HuH-7 (cell line): Measurements from ENCODE around the gene DPP10.

Source experiments
- DNase-seq: peaks from one replicate; pipeline ENCODE4 v3.0.0; 2011; ENCODE audit warnings: low spot score

Gene DPP10

GRCh38 chr2:115285416-115285815 is 843.0 kb downstream of the DPP10 start:
- DNase-seq = no peak

DNA sequence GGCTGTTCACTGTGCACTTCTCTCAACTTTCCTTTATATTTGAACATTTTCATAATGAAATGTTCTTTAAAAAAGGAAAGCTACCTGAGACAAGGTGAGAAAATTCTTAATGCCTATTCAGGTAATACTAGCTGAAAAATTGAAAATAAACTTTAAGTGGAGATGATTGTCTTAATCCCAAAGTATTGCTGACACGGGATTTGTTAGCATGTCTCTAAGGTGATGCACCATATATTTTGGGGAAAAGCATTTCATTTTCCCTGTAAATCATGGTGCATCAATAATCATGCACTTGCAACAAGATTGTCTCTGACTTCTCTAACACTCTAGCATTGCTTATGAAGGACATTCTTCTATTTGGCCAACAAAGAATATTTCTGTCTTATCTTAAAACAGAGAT is 848.0 kb downstream of the DPP10 start:
- DNase-seq = no peak

DNA sequence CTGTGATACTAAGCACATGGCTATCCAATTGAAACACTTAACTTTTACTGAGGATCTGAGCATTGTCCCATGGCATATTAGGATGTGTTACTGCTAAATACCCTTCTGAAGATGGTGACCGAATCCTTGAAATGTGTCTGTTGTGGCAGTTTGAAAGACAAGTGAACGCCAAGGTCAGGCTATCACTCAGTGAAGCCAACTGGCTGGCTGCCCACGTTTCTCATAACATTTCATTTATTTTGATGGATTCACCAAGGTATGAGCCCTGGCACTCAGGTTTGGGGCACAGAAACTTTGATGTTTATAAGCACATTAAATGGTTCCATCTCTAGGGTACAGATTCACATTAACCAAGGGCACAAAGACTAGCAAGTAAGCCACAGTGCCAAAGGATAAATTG is 850.3 kb downstream of the DPP10 start:
- DNase-seq = no peak

- DNase-seq = no peak
These were observed 852.6 kb downstream of the DPP10 start for GRCh38 chr2:115294999-115295398.

GRCh38 chr2:115297056-115297455 is 854.6 kb downstream of the DPP10 start:
- no peak for DNase-seq

DNA sequence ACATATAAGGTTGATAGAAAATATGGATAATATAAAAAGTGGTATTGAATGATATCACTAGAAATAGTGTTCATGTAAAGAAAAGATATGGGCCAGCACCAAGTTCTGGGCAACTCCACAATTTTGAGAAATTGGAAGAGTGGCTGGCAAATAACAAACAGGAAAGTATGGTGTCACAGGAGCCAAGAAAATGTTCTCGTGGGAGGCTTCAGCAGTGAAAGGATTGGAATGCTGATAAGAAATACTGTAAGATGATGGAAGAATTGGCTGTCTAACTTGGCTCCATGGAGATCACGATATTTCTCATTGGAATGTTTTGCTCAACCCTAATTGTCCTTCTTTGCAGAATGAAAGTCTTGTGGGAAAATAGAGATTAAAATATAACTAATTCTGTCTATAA is 856.8 kb downstream of the DPP10 start:
- DNase-seq = no peak

DNA sequence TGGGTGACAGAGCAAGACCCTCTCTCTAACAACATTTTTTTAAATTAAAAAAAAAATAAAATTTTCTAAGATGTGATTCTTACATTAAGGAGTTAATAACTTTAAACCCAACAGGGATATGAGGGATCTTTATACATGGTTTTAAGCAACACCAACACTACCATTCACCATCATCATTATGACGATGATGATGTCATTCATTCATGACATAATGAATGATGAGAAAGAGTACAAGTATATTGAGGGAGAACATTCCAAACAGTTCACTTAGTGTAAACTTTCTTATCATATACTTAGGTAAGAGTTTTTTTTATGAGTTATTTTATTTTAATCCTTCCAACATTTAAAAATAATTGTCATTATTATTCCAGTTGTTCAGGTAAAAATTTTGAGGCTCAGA is 863.3 kb downstream of the DPP10 start:
- no peak for DNase-seq

GRCh38 chr2:115314119-115314518 is 871.7 kb downstream of the DPP10 start:
- no peak for DNase-seq

GRCh38 chr2:115327061-115327460 is 884.6 kb downstream of the DPP10 start:
- no peak for DNase-seq

DNA sequence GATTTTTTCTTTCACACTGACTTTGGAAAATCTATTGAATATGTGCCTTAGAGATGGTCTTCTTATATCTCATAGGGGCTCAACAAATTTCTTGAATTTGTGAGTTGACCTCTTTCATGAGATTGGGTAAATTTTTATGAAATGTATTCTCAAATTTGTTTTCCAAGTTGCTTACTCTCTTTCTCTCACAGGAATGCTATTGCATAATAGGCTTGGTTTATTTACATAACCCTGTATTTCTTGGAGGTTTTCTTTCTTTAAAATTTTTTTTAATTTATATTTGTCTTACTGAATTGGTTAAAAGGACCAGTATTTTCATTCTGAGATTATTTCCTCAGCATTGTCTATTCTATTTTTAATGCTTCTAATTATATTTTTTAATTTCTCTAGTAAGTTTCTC is 917.1 kb downstream of the DPP10 start:
- DNase-seq = no peak

DNA sequence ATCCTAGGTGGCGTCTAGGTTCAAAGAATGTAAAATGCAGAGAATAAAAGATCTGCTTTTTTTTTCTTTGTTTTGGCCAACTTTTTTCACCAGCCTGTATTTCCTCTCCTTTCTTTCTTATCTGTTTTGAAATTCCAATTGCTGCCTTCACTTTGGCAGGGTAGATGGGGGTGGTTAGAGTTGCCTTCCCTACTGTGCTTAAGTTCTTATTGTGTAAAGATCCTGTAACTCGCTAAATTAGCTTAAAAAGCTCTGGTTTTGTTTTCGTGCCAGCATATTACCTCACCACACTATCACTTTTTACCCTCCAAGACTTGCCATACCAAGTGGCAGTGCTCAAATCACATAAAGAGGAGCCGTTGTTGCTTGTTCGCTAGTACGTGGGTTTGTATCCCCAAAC is 921.7 kb downstream of the DPP10 start:
- DNase-seq = no peak

DNA sequence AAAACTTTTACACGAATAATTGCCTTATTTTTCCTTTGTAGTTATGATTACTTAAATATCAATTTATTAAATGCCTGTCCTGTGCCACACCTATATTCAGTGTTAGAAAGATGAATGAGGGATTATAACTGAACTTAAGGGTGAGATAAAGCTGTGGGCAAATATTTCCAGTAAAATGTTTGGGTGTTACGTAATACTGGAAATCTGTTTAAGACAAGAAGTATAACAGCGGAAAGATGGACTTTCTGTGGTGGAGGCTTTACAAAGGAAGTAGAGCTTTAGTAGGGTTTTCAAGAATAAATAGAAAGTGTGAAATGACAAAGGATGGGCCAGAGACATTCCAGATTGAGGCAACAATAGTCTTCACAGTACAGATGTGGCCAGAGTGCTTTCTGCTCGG is 927.0 kb downstream of the DPP10 start:
- DNase-seq = no peak

DNA sequence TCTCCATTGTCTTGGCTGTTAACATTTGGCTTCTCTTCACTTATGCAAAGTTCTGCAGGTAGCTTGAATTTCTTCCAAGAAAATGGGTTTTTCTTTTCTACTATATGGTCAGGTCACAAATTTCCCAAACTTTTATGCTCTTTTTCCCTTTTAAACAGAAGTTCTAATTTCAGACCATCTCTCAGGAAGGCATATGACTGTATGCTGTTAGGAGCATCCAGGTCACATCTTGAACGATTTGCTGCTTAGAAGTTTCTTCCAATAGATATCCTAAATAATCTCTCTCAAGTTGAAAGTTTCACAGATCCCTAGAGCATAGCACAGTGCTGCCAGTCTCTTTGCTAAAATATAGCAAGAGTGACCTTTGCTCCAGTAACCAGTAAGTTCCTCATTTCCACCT is 932.5 kb downstream of the DPP10 start:
- no peak for DNase-seq

DNA sequence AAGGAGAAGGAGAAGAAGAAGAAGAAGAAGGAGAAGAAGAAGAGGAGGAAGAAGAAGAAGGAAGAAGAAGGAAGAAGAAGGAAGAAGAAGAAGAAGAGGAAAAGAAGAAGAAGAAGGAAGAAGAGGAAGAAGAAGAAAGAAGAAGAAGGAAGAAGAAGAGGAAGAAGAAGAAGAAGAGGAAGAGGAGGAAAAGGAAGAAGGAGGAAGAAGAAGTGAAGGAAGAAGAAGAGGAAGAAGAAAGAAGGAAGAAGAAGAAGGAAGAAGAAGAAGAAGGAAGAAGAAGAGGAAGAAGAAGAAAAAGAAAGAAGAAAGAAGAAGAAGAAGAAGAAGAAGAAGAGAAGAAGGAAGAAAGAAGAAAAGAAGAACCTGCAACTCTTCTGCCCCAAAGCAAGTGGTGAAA is 942.0 kb downstream of the DPP10 start:
- DNase-seq = no peak

DNA sequence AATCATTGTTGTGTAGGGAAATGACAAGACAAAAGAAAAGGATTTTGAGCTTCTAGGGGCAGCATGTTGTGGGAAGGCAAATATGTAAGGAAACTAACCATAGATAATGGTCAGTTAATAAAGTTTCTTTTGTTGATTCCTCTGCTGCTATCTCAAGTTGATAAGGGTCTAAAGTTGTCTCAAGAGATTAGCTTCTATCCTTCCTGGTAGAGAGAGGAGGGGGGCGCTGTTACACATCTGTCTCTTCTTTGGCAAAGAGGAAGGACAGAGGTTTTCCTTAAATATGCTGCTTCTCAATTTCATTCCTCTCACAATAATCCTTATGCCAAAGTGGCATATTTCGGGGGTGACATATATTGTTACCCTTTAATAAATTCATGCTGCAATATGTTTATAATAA is 944.0 kb downstream of the DPP10 start:
- no peak for DNase-seq

- DNase-seq = no peak
These were observed 946.6 kb downstream of the DPP10 start for GRCh38 chr2:115389024-115389423.

- DNase-seq = no peak
These were observed 947.6 kb downstream of the DPP10 start for GRCh38 chr2:115389898-115390565.

DNA sequence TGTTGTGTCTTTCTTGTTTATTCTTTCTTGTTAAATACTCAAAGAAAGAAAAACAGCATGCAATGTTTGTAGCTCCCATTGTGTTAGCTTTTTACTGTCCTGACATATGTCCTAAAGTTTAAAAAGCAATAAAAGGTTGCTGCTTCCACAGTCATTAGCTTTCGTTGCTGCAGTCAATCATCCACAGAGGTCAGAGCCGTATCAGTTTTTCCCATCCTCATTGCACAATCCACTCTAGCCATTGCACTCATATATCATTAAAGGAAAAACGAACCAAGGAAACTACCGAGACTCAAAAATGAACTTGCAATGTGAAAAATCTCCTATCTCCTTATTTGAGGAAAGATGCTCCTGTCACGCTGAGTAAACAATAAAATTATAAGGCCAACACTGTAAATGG is 954.1 kb downstream of the DPP10 start:
- DNase-seq = no peak

DNA sequence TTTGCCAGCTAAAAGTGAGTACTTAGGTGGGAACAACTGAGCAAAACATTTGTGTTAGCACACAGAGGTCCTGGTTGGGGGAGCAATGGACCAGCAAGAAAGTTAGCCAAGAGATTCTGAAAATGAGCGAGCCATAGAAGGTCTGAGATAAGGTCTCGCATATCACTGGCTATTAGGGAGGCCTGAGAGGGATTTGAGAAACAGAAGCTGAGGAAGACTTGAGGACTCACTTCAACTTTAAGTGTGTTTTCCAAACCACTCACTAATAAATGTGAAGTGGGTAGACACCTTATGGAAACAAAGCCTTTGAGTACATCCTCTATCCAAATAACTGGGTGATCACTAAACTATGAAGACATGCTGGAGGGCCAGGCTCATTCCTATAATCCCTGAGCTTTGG is 958.5 kb downstream of the DPP10 start:
- DNase-seq = no peak

GRCh38 chr2:115412501-115412900 is 970.1 kb downstream of the DPP10 start:
- DNase-seq = no peak

DNA sequence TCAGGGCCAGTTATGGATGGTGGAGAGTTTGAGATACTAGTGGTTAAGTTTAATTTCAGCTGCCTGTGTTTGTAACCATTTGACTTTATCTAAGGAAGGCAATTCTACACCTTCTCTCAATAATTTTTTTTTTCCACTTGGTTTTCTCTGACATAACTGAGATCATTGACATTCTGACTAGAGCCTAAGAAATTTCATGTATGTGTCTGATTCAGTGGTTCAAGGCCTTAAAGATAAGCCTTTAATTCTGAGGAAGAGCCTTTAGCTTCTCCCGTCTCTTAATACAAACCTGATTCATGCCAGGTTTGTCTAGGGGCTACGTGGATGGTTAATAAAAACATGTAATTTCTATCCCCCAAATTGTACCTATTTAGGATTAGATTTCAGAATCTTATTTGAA is 971.4 kb downstream of the DPP10 start:
- DNase-seq = no peak

DNA sequence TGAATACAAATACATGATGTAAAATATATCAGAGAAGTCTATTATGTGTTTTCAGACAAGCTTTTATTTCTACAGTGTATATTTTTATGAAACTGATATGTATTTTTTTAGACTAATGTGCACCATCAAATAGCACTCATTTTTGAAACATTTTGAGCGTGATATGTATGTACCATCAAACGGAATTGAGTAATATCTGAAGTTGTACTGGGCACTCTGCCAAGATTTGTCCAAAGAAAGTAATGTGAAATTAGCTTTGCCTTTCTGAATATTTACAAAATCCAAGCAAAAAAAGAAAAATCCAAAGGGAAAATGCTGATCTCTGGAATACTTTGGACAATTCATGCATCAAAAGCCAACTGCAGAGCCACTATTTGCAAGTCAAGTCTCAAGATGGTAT is 972.0 kb downstream of the DPP10 start:
- DNase-seq = no peak

DNA sequence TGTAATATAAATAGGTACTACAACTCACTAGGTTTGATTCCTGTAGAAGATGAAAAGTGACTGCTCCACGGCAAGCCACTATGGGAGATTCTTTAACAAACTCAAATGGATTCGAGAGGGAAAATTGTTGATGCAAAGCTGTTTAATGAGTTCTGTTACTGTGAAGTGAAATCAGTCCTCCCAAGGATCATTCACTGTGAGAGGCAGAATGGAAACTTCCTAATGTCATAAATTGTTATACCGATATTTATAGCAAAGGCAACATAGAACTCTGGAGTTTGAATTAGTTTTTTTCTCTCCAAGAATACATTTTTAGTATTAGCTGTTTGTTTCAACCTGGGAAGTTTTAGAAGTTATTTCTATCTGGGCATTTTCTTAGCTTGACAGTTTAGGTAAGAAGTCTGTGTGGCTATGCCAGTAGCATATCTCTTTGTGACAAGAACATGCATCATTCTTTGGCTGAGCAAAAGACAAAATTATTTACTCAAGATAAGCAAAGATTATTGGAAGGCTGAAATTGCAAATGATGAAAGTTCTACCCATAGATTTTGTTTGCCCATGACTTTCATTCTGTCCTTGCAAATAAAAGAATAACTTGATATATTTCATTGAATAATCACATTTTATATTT is 979.7 kb downstream of the DPP10 start:
- DNase-seq = no peak

DNA sequence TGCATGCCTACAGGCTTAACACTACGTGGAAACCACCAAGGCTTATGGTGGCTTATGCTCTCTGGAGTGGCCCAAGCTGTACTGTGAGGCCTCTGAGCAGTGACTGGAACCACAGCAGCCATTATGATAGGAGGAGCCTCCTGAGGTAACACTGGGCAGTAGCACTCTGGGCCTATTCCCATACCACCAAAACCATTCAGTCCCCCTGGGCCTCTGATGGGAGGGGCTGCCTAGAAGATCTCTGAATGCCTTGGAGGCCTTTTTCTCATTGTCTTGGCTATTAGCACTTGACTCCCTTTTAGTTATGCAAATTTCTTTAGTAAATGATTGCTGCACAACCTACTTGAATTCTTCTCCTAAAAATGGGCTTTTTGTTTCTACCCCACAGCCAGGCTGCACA is 985.0 kb downstream of the DPP10 start:
- no peak for DNase-seq
